HEK293 (cell line): ENCODE measurements around the gene SLC43A3.

Source experiments
- CTCF ChIA-PET: fragments of 350-600 bp; formaldehyde crosslinking; extraction: SDS; loops from one replicate; lab custom pipeline; 2021; ENCODE audit warnings: antibody characterized with exemption; lab: Yijun Ruan, JAX
- POLR2A ChIA-PET: fragments of 300-600 bp; formaldehyde crosslinking; extraction: SDS; loops from one replicate; lab custom pipeline; 2020; ENCODE audit warnings: antibody characterized with exemption, inconsistent platforms; lab: Yijun Ruan, JAX
- H3K27ac ChIP-seq: fragments of 200-500 bp; sonication (Bioruptor generic); 2 replicates; pipeline ENCODE4 v1.5.1; 2014; ENCODE audit warnings: low read depth, low read length, control low read depth, inconsistent platforms; ENCODE audit errors: extremely low read depth
- H3K36me3 ChIP-seq, 2 experiments: fragments of 200-500 bp in 1 of 2; sonication (Bioruptor generic) in 1 of 2; 1 replicate in 1 of 2; 2 replicates in 1 of 2; pipeline ENCODE4 v1.5.1; 2014 to 2017; ENCODE audit warnings: inconsistent platforms in 2 of 2, low read length in 2 of 2; ENCODE audit not compliant: control insufficient read depth in 2 of 2, insufficient read depth in 1 of 2
- H3K4me1 ChIP-seq: fragments of 200-500 bp; sonication (Bioruptor generic); 2 replicates; pipeline ENCODE4 v1.5.1; 2014; ENCODE audit warnings: mild to moderate bottlenecking, low read length, inconsistent platforms; ENCODE audit not compliant: control insufficient read depth, insufficient read depth
- H3K4me3 ChIP-seq: 2 replicates; pipeline ENCODE4 v1.5.1; 2011; ENCODE audit warnings: low read depth, mild to moderate bottlenecking, control low read depth, low read length, moderate library complexity
- H3K9me3 ChIP-seq: fragments of 200-500 bp; sonication (Bioruptor generic); 2 replicates; pipeline ENCODE4 v1.5.1; 2014; ENCODE audit warnings: low read depth, low read length, inconsistent platforms; ENCODE audit not compliant: control insufficient read depth, insufficient read depth
- BCL11A ChIP-seq: fragments of 450-650 bp; formaldehyde crosslinking; IDR thresholded peaks from 2 replicates; pipeline ENCODE4 v1.5.1; 2016; ENCODE audit warnings: low read depth, missing biosample characterization, missing genetic modification characterization
- EGR2 ChIP-seq: fragments of 450-650 bp; formaldehyde crosslinking; IDR thresholded peaks from 2 replicates; pipeline ENCODE4 v1.5.1; 2016; ENCODE audit warnings: low read depth, missing biosample characterization, missing genetic modification characterization
- GLI2 ChIP-seq: fragments of 450-650 bp; formaldehyde crosslinking; IDR thresholded peaks from 2 replicates; pipeline ENCODE4; 2017; ENCODE audit warnings: missing biosample characterization, missing genetic modification characterization, low read depth, borderline replicate concordance
- IKZF3 ChIP-seq: fragments of 450-650 bp; IDR thresholded peaks from 2 replicates; pipeline ENCODE4 v1.5.0; 2018; ENCODE audit warnings: missing biosample characterization, mild to moderate bottlenecking, missing genetic modification characterization, moderate library complexity
- KLF1 ChIP-seq: fragments of 450-650 bp; formaldehyde crosslinking; IDR thresholded peaks from 2 replicates; pipeline ENCODE4 v1.5.1; 2016; ENCODE audit warnings: missing biosample characterization, missing genetic modification characterization
- OVOL3 ChIP-seq: fragments of 450-650 bp; formaldehyde crosslinking; IDR thresholded peaks from 2 replicates; pipeline ENCODE4 v1.5.1; 2016; ENCODE audit warnings: missing biosample characterization, missing genetic modification characterization
- SP2 ChIP-seq: fragments of 450-650 bp; formaldehyde crosslinking; IDR thresholded peaks from 2 replicates; pipeline ENCODE4 v1.5.1; 2016; ENCODE audit warnings: missing biosample characterization, missing genetic modification characterization
- YY1 ChIP-seq: fragments of 450-650 bp; formaldehyde crosslinking; IDR thresholded peaks from 2 replicates; pipeline ENCODE4 v1.5.1; 2018; ENCODE audit warnings: missing biosample characterization, missing genetic modification characterization
- ZBTB20 ChIP-seq: fragments of 450-650 bp; formaldehyde crosslinking; IDR thresholded peaks from 2 replicates; pipeline ENCODE4 v1.5.1; 2016; ENCODE audit warnings: missing biosample characterization, missing genetic modification characterization
- ZFP3 ChIP-seq: fragments of 450-650 bp; formaldehyde crosslinking; IDR thresholded peaks from 2 replicates; pipeline ENCODE4 v1.5.1; 2016; ENCODE audit warnings: low read depth, missing biosample characterization, missing genetic modification characterization
- ZIC2 ChIP-seq: fragments of 450-650 bp; formaldehyde crosslinking; IDR thresholded peaks from 2 replicates; pipeline ENCODE4 v1.5.1; 2016; ENCODE audit warnings: missing biosample characterization, missing genetic modification characterization
- ZNF114 ChIP-seq: fragments of 450-650 bp; formaldehyde crosslinking; IDR thresholded peaks from 2 replicates; pipeline ENCODE4 v1.5.0; 2017; ENCODE audit warnings: missing biosample characterization, missing genetic modification characterization
- ZNF140 ChIP-seq: fragments of 450-650 bp; formaldehyde crosslinking; IDR thresholded peaks from 2 replicates; pipeline ENCODE4 v1.5.1; 2016; ENCODE audit warnings: missing biosample characterization, missing genetic modification characterization
- ZNF146 ChIP-seq: fragments of 450-650 bp; formaldehyde crosslinking; IDR thresholded peaks from 2 replicates; pipeline ENCODE4 v1.5.1; 2016; ENCODE audit warnings: missing biosample characterization, missing genetic modification characterization
- ZNF175 ChIP-seq: fragments of 450-650 bp; formaldehyde crosslinking; IDR thresholded peaks from 2 replicates; pipeline ENCODE4 v1.5.1; 2016; ENCODE audit warnings: missing biosample characterization, missing genetic modification characterization
- ZNF221 ChIP-seq: fragments of 450-650 bp; formaldehyde crosslinking; IDR thresholded peaks from 2 replicates; pipeline ENCODE4 v1.5.1; 2017; ENCODE audit warnings: missing biosample characterization, missing genetic modification characterization, borderline replicate concordance
- ZNF341 ChIP-seq: fragments of 450-650 bp; formaldehyde crosslinking; IDR thresholded peaks from 2 replicates; pipeline ENCODE4; 2016; ENCODE audit warnings: low read depth, missing biosample characterization, missing genetic modification characterization
- ZNF530 ChIP-seq: fragments of 450-650 bp; formaldehyde crosslinking; IDR thresholded peaks from 2 replicates; pipeline ENCODE4 v1.5.1; 2016; ENCODE audit warnings: low read depth, missing biosample characterization, missing genetic modification characterization
- ZNF544 ChIP-seq: fragments of 450-650 bp; formaldehyde crosslinking; IDR thresholded peaks from 2 replicates; pipeline ENCODE4 v1.5.0; 2017; ENCODE audit warnings: missing biosample characterization, missing genetic modification characterization
- ZNF701 ChIP-seq: fragments of 450-650 bp; formaldehyde crosslinking; IDR thresholded peaks from 2 replicates; pipeline ENCODE4 v1.5.1; 2016; ENCODE audit warnings: missing biosample characterization, missing genetic modification characterization
- ZNF777 ChIP-seq: fragments of 450-650 bp; formaldehyde crosslinking; IDR thresholded peaks from 2 replicates; pipeline ENCODE4 v1.5.1; 2017; ENCODE audit warnings: missing biosample characterization, missing genetic modification characterization, borderline replicate concordance
- TF ChIP-seq, protein P1 (sequence below): fragments of 450-650 bp; formaldehyde crosslinking; IDR thresholded peaks from 2 replicates; pipeline ENCODE4 v1.5.1; 2016; ENCODE audit warnings: missing biosample characterization, missing genetic modification characterization
- TF ChIP-seq, protein P2 (sequence below): fragments of 450-650 bp; formaldehyde crosslinking; IDR thresholded peaks from 2 replicates; pipeline ENCODE4 v1.5.1; 2016; ENCODE audit warnings: missing biosample characterization, missing genetic modification characterization
- TF ChIP-seq, protein P3 (sequence below): fragments of 450-650 bp; formaldehyde crosslinking; IDR thresholded peaks from 2 replicates; pipeline ENCODE4 v1.5.1; 2017; ENCODE audit warnings: missing biosample characterization, missing genetic modification characterization

The SLC43A3 gene

DNA sequence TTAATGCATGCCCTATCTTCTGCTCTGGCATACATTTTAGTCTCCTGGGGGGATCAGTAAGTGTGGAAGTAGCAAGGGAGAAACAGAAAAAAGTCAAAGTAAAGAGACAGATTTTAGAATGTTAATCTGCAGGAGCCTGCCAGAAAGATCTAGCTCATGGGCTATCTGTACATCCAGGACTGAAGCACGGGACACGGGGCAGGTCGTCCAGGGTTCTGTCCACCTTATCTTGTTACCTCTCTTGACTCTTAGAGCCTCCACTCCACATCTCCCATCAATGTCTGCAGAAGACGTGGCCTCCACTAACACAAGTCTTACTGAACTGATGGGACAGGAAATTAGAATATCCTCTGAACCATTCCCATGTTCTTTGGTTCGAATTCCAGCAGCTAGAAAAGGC lies 1.7 kb upstream of the SLC43A3 start:
- Histone ChIP-seq H3K4me3 (no peak overlapping the region), H3K4me1 (no peaks in the 10 kb centered on the region), H3K9me3 (no peaks in the 10 kb centered on the region), H3K36me3 (no peaks in the 10 kb centered on the region), H3K27ac (no peak overlapping the region)
- CTCF ChIA-PET: interaction anchor here (0.7 to 1.2 kb wide), 2 partner anchors 98 to 1823 kb away, joined by 3 to 4 read pairs; no protein-coding TSS in a partner anchor
- POLR2A ChIA-PET: no interaction called here
- no peak for TF ChIP-seq ZFP3 (tag by site-specific recombination)
- no peak for TF ChIP-seq ZBTB20 (tag by site-specific recombination)
- no peak for TF ChIP-seq ZNF701 (tag by site-specific recombination)
- TF ChIP-seq ZNF146: no peak
- TF ChIP-seq ZIC2: no peak
- TF ChIP-seq SP2 (tag by site-specific recombination): no peak
- no peak for TF ChIP-seq EGR2
- no peak for TF ChIP-seq ZNF341
- TF ChIP-seq BCL11A: no peak
- no peak for TF ChIP-seq YY1
- TF ChIP-seq, protein P1, sequence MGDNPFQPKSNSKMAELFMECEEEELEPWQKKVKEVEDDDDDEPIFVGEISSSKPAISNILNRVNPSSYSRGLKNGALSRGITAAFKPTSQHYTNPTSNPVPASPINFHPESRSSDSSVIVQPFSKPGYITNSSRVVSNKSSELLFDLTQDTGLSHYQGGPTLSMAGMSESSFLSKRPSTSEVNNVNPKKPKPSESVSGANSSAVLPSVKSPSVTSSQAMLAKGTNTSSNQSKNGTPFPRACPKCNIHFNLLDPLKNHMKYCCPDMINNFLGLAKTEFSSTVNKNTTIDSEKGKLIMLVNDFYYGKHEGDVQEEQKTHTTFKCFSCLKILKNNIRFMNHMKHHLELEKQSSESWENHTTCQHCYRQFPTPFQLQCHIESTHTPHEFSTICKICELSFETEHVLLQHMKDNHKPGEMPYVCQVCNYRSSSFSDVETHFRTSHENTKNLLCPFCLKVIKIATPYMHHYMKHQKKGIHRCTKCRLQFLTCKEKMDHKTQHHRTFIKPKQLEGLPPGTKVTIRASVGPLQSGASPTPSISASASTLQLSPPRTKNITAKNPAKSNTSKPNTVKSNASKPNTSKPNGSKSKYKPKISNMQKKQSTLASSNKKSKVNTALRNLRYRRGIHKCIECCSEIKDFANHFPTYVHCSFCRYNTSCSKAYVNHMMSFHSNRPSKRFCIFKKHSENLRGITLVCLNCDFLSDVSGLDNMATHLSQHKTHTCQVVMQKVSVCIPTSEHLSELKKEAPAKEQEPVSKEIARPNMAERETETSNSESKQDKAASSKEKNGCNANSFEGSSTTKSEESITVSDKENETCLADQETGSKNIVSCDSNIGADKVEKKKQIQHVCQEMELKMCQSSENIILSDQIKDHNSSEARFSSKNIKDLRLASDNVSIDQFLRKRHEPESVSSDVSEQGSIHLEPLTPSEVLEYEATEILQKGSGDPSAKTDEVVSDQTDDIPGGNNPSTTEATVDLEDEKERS (tag by site-specific recombination): no peak
- TF ChIP-seq ZNF221: no peak
- TF ChIP-seq KLF1 (tag by site-specific recombination): no peak
- no peak for TF ChIP-seq ZNF114 (tag by site-specific recombination)
- TF ChIP-seq IKZF3 (tag by site-specific recombination): no peak
- no peak for TF ChIP-seq ZNF777
- TF ChIP-seq, protein P2, sequence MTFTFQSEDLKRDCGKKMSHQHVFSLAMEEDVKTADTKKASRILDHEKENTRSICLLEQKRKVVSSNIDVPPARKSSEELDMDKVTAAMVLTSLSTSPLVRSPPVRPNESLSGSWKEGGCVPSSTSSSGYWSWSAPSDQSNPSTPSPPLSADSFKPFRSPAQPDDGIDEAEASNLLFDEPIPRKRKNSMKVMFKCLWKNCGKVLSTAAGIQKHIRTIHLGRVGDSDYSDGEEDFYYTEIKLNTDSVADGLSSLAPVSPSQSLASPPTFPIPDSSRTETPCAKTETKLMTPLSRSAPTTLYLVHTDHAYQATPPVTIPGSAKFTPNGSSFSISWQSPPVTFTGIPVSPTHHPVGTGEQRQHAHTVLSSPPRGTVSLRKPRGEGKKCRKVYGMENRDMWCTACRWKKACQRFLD (tag by site-specific recombination): no peak
- TF ChIP-seq ZNF175 (tag by site-specific recombination): no peak
- no peak for TF ChIP-seq ZNF530 (tag by site-specific recombination)
- no peak for TF ChIP-seq GLI2 (tag by site-specific recombination)

DNA sequence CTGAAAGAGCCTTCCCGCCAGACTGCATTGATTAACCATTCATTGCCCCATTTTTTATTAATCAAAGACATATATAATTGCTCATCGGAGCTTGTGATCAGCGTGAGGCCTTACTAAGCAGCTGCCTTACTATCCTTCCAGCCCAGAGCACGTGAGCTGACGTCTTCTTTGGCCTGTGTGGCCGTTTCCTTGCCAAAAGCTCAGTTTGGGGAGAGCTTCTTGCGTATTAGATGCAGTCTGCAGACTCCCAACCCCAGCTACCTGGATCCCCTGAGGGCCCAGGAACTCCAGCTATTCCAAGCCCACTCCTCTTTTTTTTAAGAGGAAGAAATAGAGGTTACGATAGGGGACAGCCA lies 784 bp upstream of the SLC43A3 start:
- Histone ChIP-seq H3K36me3 (no peaks in the 10 kb centered on the region), H3K4me1 (no peaks in the 10 kb centered on the region), H3K9me3 (no peaks in the 10 kb centered on the region), H3K27ac (no peak overlapping the region), H3K4me3 (no peak overlapping the region)
- CTCF ChIA-PET: interaction anchor here (0.6 to 1.3 kb wide), 6 partner anchors 29 to 99 kb away, joined by 3 read pairs; no protein-coding TSS in a partner anchor
- TF ChIP-seq OVOL3 (tag by site-specific recombination) (no peak), ZNF544 (tag by site-specific recombination) (no peak), ZNF140 (tag by site-specific recombination) (no peak)
- TF ChIP-seq, protein P3, sequence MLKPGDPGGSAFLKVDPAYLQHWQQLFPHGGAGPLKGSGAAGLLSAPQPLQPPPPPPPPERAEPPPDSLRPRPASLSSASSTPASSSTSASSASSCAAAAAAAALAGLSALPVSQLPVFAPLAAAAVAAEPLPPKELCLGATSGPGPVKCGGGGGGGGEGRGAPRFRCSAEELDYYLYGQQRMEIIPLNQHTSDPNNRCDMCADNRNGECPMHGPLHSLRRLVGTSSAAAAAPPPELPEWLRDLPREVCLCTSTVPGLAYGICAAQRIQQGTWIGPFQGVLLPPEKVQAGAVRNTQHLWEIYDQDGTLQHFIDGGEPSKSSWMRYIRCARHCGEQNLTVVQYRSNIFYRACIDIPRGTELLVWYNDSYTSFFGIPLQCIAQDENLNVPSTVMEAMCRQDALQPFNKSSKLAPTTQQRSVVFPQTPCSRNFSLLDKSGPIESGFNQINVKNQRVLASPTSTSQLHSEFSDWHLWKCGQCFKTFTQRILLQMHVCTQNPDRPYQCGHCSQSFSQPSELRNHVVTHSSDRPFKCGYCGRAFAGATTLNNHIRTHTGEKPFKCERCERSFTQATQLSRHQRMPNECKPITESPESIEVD: no peak
- POLR2A ChIA-PET: no interaction called here
